Stimulated activated effector memory CD8-positive, alpha-beta T cell treated with anti-CD3 and anti-CD28 coated beads, Interleukin-12 subunit alpha, Interleukin-12 subunit beta, amount 100 ng/mL, for 72 hours (primary cell): Measurements from ENCODE around the gene C1orf50.

Source experiments
- ATAC-seq: fragments of 150-1000 bp; cut with Tn5 transposase; 2 replicates; pipeline ENCODE4 v1.10.0; 2021
- DNase-seq, 2 donors: peaks; one replicate each; pipeline ENCODE4 v3.0.0; 2021 to 2022; ENCODE audit warnings: low spot score in 2 of 2
- H3K27ac Mint-ChIP-seq: one replicate; pipeline ENCODE4 v1.8.0; 2022; ENCODE audit warnings: mild to moderate bottlenecking, mixed read lengths
- H3K36me3 Mint-ChIP-seq: one replicate; pipeline ENCODE4 v1.8.0; 2022; ENCODE audit warnings: mild to moderate bottlenecking, mixed read lengths
- H3K4me1 Mint-ChIP-seq: one replicate; pipeline ENCODE4 v1.8.0; 2022; ENCODE audit warnings: mixed read lengths
- H3K4me3 Mint-ChIP-seq: one replicate; pipeline ENCODE4 v1.8.0; 2022; ENCODE audit warnings: mild to moderate bottlenecking, mixed read lengths
- H3K9me3 Mint-ChIP-seq: one replicate; pipeline ENCODE4 v1.8.0; 2022; ENCODE audit warnings: mixed read lengths

The C1orf50 gene

DNA sequence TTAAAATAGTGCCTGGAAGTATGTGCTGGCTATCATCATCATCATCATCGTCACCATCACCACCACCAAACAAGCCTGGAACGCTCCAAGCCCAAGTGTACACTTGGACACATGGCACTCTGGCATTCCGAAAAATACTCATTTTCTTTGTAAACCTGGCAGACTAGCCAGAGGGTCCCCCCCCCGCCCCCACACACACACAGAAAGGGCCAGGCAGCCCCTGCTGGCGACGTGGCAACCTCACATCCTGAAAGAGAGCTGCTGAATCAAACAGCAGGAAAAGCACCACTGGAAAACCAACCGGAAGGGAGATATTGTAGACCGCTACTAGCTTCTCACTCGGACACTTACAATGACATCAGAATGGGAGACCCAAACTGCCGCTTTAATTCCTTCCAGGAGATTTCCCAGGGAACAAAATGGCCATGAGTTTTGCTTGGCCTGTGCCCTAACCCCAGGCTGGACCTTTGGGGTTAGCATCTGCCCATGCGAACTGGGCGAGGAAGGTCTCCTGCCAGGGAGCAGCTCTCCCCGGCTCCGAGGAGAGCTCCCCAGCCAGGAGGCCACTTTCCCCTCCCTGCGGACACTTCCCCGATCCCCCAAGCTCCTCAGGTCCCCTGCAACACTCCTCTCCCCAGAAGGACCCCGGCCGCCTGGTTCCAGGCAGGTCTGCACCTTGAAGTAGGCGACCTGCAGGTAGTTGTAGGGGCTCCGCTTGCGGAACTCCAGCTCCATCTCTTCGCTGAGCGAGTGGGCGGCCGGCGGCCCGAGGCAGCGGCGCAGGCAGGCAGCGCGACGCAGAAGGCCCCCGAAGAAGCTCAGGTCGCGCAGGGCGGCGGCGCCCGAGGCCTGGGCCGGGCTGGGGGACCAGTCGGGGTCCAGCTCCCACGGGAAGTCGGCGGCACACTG lies 963 bp upstream of the C1orf50 start:
- DNase-seq (peak in 1 of 2 donors; percentile 59), ATAC-seq (peak; percentile 59)
- peaks cover 22% of the 10 kb centered on the region for H3K4me1 Mint-ChIP-seq
- H3K4me3 Mint-ChIP-seq = no peak overlapping the region
- no peak overlapping the region for H3K27ac Mint-ChIP-seq
- H3K36me3 Mint-ChIP-seq = peaks cover 52% of the 10 kb centered on the region
- H3K9me3 Mint-ChIP-seq = no peaks in the 10 kb centered on the region

DNA sequence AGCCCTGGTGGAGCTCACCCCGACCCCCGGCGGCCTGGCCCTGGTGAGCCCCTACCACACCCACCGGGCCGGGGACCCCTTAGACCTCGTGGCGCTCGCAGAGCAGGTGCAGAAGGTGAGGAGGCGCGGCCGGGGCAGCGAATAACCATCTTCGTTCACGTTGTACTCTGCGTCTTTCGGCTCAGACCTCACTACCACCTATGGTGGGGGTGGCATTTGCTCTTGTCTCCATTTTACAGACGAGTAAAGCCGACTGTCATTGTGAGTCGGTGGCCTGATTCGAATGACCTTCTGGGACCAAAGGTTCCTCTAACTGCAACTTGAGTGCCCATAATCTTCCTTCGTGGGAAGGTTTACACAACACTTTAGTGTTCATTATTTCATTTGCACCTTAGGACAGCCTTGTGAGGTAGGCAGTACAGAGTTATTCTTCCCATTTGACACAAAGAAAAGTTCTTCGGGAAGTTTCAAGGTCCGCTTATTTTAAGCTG lies 506 bp downstream of the C1orf50 start:
- Mint-ChIP-seq H3K9me3 (no peaks in the 10 kb centered on the region), H3K4me3 (no peak overlapping the region), H3K27ac (no peak overlapping the region), H3K36me3 (peaks cover 48% of the 10 kb centered on the region), H3K4me1 (peaks cover 29% of the 10 kb centered on the region)
- ATAC-seq = peak; percentile 39
- no peak for DNase-seq

DNA sequence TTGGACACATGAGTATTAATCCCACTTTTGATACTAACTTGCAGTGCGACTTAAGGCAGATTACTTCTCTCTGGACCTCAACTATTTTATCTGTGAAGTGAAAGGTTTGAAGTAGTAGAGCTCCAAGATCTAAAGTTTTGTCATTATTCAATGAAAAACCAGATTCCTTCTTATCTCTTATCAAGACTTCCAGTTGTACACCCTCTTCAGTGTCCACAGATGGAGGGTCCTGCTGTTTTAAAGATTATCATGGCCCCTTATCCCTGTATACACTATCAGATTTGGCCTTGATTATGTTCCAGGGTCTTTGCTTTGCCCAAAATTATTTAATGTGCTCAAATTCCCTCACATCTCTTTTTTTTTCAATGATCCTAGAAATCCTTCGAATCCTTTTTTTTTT lies 1.1 kb downstream of the C1orf50 start:
- H3K9me3 Mint-ChIP-seq = no peaks in the 10 kb centered on the region
- ATAC-seq (no peak), DNase-seq (no peak)
- peaks cover 51% of the 10 kb centered on the region for H3K36me3 Mint-ChIP-seq
- peaks cover 34% of the 10 kb centered on the region for H3K4me1 Mint-ChIP-seq
- no peak overlapping the region for H3K27ac Mint-ChIP-seq
- H3K4me3 Mint-ChIP-seq = no peak overlapping the region

GRCh38 chr1:42769811-42770210 lies 2.8 kb downstream of the C1orf50 start:
- Mint-ChIP-seq H3K27ac (no peak overlapping the region), H3K4me3 (no peak overlapping the region), H3K36me3 (peaks cover 68% of the 10 kb centered on the region), H3K4me1 (peaks cover 39% of the 10 kb centered on the region), H3K9me3 (no peaks in the 10 kb centered on the region)
- ATAC-seq (no peak), DNase-seq (no peak)

- no peaks in the 10 kb centered on the region for H3K9me3 Mint-ChIP-seq
- ATAC-seq = peak; percentile 27
- peaks cover 46% of the 10 kb centered on the region for H3K4me1 Mint-ChIP-seq
- H3K4me3 Mint-ChIP-seq = no peak overlapping the region
- H3K36me3 Mint-ChIP-seq = peaks cover 91% of the 10 kb centered on the region
- DNase-seq = no peak
- H3K27ac Mint-ChIP-seq = peak overlapping the region; percentile 18
Measured at GRCh38 chr1:42773420-42773819, 6.4 kb downstream of the C1orf50 start.

GRCh38 chr1:42774928-42775526 lies 8.0 kb downstream of the C1orf50 start:
- no peaks in the 10 kb centered on the region for H3K9me3 Mint-ChIP-seq
- peaks cover 39% of the 10 kb centered on the region for H3K4me1 Mint-ChIP-seq
- H3K4me3 Mint-ChIP-seq = no peak overlapping the region
- no peak for ATAC-seq
- DNase-seq = no peak
- H3K27ac Mint-ChIP-seq = peak overlapping the region; percentile 45
- peaks cover 90% of the 10 kb centered on the region for H3K36me3 Mint-ChIP-seq

GRCh38 chr1:42776502-42776901 lies 9.5 kb downstream of the C1orf50 start:
- Mint-ChIP-seq H3K4me1 (peaks cover 29% of the 10 kb centered on the region), H3K4me3 (no peak overlapping the region), H3K36me3 (peaks cover 91% of the 10 kb centered on the region), H3K27ac (no peak overlapping the region), H3K9me3 (no peaks in the 10 kb centered on the region)
- DNase-seq (no peak), ATAC-seq (no peak)

DNA sequence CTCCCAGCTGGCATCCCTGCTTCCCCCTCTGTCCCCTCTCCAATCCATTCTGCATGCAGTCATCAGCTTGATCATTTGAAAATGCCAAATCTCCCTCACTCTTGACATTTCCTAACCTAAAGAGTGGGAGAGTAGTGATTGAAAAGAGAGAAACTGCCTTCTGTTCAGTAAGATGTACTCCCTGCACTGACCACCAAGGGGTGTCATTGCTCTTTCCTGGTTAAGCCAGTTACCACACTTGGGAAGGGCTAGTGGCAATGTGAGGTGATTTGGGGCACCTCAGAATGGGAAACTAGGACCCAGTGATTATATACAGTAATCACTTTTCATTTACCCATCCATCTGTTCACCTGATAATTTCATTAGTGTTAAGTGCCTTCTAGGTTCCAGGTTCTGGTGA lies 10.8 kb downstream of the C1orf50 start:
- Mint-ChIP-seq H3K9me3 (no peaks in the 10 kb centered on the region), H3K4me1 (peaks cover 24% of the 10 kb centered on the region), H3K36me3 (peaks cover 81% of the 10 kb centered on the region), H3K4me3 (no peak overlapping the region), H3K27ac (peak overlapping the region; percentile 77)
- ATAC-seq (peak; percentile 66), DNase-seq (no peak)

- peak overlapping the region; percentile 77 for H3K27ac Mint-ChIP-seq
Measured at GRCh38 chr1:42779725-42780124, 12.7 kb downstream of the C1orf50 start.

GRCh38 chr1:42780176-42780575 lies 13.1 kb downstream of the C1orf50 start:
- Mint-ChIP-seq H3K4me3 (no peak overlapping the region), H3K36me3 (peaks cover 65% of the 10 kb centered on the region), H3K4me1 (peaks cover 30% of the 10 kb centered on the region), H3K27ac (peak overlapping the region; percentile 77), H3K9me3 (no peaks in the 10 kb centered on the region)
- DNase-seq = no peak
- no peak for ATAC-seq

More at GRCh38 chr1:42779725-42780124, 12.7 kb downstream of the C1orf50 start:
- no peak overlapping the region for H3K4me3 Mint-ChIP-seq
- peaks cover 26% of the 10 kb centered on the region for H3K4me1 Mint-ChIP-seq
- H3K36me3 Mint-ChIP-seq = peaks cover 67% of the 10 kb centered on the region
- no peak for DNase-seq
- H3K9me3 Mint-ChIP-seq = no peaks in the 10 kb centered on the region
- ATAC-seq = peak; percentile 62

GRCh38 chr1:42783092-42783491 lies 16.0 kb downstream of the C1orf50 start:
- Mint-ChIP-seq H3K4me3 (no peak overlapping the region), H3K27ac (no peak overlapping the region), H3K4me1 (peaks cover 36% of the 10 kb centered on the region), H3K9me3 (no peaks in the 10 kb centered on the region), H3K36me3 (peaks cover 38% of the 10 kb centered on the region)
- ATAC-seq (no peak), DNase-seq (no peak)

DNA sequence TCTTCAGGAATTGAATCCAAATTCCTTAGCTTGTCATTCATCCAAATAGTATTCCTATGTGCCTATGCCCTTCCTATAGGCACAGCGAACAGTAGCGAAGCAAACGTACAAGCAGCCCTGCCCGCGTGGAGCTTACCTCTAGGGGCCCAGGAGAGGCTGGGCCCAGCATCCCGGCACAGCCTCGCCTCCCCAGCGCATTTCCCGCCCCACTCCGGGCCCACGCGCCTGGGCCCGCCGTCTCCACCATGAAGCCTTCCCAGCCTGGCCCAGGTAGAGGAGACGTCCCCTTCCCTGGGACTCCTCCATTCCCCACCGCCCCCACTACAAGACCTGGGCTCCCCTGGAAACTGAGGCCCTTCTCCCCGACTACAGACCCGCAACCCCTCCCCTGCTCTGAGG lies 17.5 kb downstream of the C1orf50 start:
- H3K9me3 Mint-ChIP-seq = no peaks in the 10 kb centered on the region
- H3K27ac Mint-ChIP-seq = no peak overlapping the region
- DNase-seq (no peak), ATAC-seq (no peak)
- H3K4me3 Mint-ChIP-seq = peak overlapping the region; percentile 71
- H3K36me3 Mint-ChIP-seq = peaks cover 23% of the 10 kb centered on the region
- peaks cover 28% of the 10 kb centered on the region for H3K4me1 Mint-ChIP-seq

DNA sequence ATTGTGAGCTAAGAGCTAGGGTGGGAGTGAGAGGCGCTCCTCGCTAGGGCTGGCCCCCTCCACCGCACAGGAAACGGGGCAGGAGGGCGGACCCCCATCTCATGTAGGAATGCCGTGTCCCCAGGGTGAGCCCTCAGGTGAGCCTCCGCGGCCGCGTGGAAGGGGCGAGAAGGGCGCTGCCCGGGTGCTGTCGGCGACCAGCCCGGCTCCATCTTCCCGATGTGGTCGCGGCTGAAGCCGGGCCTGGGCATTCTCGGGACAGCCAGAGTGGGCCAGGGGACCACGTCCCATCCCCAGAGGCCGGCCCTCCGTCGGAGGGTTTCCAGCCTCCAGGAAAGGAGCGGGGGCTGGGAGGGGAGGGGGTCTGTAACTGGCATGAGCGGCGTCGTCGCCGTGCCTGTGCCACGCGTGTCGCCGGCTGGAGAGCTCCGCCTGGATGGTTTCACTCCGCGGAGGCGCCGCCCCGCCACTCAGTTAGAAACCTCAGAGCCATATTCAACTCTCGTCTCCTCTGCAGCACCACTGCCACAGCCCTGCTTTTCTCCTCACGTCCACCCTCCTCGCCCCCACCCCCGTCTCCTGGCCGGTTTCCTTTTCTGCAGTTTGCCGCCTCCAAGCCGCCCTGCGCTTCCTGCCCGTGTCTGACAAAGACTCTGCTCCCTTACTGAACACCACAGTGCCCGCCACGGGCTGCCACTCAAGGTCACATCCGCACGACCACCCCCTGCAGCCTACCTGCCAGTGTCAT lies 18.1 kb downstream of the C1orf50 start, which contains the start of gene TMEM269:
Gene TMEM269, plus strand, starts transcription at position 46 of the 748 bp plus-strand sequence. CDS start 4,903 bp downstream, outside the sequence.
- ATAC-seq (peak; percentile 83), DNase-seq (peak; percentile 14 to 57)
- Mint-ChIP-seq H3K27ac (peak within 1 kb of the TSS; percentile 89), H3K36me3 (peaks cover 22% of the 10 kb centered on the region), H3K4me3 (peak within 1 kb of the TSS; percentile 71), H3K4me1 (peaks cover 28% of the 10 kb centered on the region), H3K9me3 (no peaks in the 10 kb centered on the region)

GRCh38 chr1:42786097-42786496 lies 19.0 kb downstream of the C1orf50 start:
- Mint-ChIP-seq H3K4me3 (peak overlapping the region; percentile 71), H3K4me1 (peaks cover 28% of the 10 kb centered on the region), H3K9me3 (no peaks in the 10 kb centered on the region), H3K27ac (peak overlapping the region; percentile 89), H3K36me3 (peaks cover 13% of the 10 kb centered on the region)
- no peak for DNase-seq
- no peak for ATAC-seq

DNA sequence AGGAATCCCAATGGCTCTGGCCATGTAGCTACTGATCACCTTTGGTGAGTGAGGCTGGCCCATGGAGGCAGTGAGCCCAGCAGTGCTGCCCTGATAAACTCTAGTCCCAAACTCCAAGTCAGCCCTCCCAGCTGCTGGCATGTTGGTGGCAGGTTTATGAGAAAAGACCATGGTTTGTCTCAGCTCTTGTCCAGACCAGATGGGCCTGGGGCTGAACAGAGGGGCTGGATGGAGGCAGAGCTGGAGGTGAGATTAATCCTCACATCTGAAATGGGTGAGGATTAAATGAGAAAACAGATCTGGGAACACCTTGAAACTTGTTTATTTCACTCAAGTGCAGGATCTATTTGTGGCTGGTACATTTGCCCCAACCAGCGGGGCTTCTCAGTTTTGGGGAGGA lies 21.0 kb downstream of the C1orf50 start:
- Mint-ChIP-seq H3K4me1 (peaks cover 24% of the 10 kb centered on the region), H3K27ac (no peak overlapping the region), H3K4me3 (no peak overlapping the region), H3K9me3 (no peaks in the 10 kb centered on the region), H3K36me3 (peaks cover 7% of the 10 kb centered on the region)
- ATAC-seq (no peak), DNase-seq (no peak)
